Vagina (tissue), 2 donors: ENCODE data around the gene ST6GALNAC3. TPM values are rescaled to one million over a fixed set of nuclear protein-coding genes. Genes with fewer than 3 reads are reported as not detected.

Experiments
- DNase-seq, 2 donors: peaks; one replicate each; pipeline ENCODE4 v3.0.0-alpha.2; 2017; ENCODE audit errors: extremely low spot score in 2 of 2
- H3K27ac ChIP-seq: fragments of 200-600 bp; sonication (generic); one replicate; pipeline ENCODE4 v1.5.1; 2019
- H3K27me3 ChIP-seq: fragments of 200-600 bp; sonication (generic); one replicate; pipeline ENCODE4 v1.5.1; 2019
- H3K36me3 ChIP-seq, 2 donors: fragments of 200-600 bp; sonication (generic); one replicate each; pipeline ENCODE4 v1.5.1; 2017 to 2019
- H3K4me1 ChIP-seq: fragments of 200-600 bp; sonication (generic); one replicate; pipeline ENCODE4 v1.5.1; 2019
- H3K4me3 ChIP-seq, 2 donors: fragments of 200-600 bp; sonication (generic); 1 replicate in 1 of 2; 2 replicates in 1 of 2; pipeline ENCODE4 v1.5.1; 2016 to 2019
- H3K9me3 ChIP-seq: fragments of 200-600 bp; sonication (generic); one replicate; pipeline ENCODE4 v1.5.1; 2019
- POLR2A ChIP-seq, 2 donors: fragments of 450-650 bp; IDR thresholded peaks; one replicate each; pipeline ENCODE4 v1.6.1; 2017; ENCODE audit warnings: antibody characterized with exemption in 2 of 2, mild to moderate bottlenecking in 2 of 2, moderate library complexity in 2 of 2
- POLR2AphosphoS5 ChIP-seq, 2 donors: sonication (generic); formaldehyde crosslinking; IDR thresholded peaks; one replicate each; pipeline ENCODE4 v1.9.0; 2017; ENCODE audit warnings: antibody characterized with exemption in 2 of 2, mild to moderate bottlenecking in 2 of 2, low read depth in 1 of 2; ENCODE audit not compliant: insufficient read depth in 1 of 2
- intact Hi-C: fragments of 100-400 bp; cut with DNase I; formaldehyde crosslinking; loops from one replicate; pipeline ENCODE4 v1.15.1; 2023
- total RNA-seq: library from RNA; depleted of rRNA; stranded (reverse); fragments of >200 nt; gene quantifications from one replicate; pipeline ENCODE4 v1.2.3, GENCODE V29; 2016
- TF ChIP-seq, protein P1 (sequence below), 3 experiments: fragments of 450-650 bp in 2 of 3; fragments of 200-600 bp in 1 of 3; sonication (generic) in 1 of 3; IDR thresholded peaks; one replicate each; pipeline ENCODE4 v1.5.1; 2017 to 2019; ENCODE audit warnings: antibody characterized with exemption in 3 of 3, mild to moderate bottlenecking in 2 of 3, moderate library complexity in 2 of 3

The ST6GALNAC3 gene
- total RNA-seq, 1 donor from 2014 or later: 21.1 TPM

DNA sequence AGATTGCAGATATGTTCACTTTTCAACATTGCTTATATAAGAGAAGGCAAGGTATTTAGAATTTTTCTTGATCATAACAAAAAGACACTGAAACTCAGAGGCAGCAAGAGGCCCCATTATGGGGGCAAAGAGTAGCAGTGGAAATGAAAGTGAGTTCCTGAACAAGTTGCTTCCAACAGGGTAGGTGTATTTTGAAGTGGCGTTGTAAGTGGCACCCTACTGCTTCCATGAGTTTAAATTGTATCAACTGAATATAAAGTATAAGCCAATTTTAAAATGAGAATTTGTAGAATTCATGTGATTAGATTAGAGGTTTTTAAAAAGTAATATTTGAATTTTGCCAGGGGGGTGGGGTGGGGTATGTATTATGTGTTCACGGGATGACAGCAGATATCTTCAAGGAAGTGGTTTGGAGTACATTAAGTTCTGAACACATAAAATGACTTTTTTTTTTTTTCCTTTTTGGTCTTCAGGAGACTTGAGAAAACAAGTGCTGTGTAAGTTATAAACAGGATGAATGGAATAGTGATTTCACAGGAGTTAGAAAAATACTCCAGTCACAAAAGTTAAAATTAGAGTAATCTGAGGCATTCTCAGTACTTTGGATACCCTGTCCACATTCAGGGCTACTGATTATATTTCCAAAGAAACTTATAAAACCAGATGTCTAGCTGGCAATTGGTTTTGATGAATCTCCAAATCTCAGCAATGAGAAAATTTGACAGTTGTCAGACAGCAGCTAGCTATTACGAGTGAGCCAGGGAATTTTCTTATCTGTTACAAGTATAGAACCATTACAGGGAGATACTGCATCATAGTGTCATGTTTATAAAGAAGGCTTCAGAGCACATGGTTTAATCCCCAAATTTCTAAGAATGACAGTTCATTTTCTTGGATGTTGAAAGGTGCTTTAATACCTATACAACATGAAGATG is 182.0 kb downstream of the ST6GALNAC3 start:
- Histone ChIP-seq H3K36me3 (no peaks in the 10 kb centered on the region), H3K4me3 (no peak overlapping the region), H3K4me1 (no peaks in the 10 kb centered on the region), H3K27ac (no peak overlapping the region), H3K9me3 (no peaks in the 10 kb centered on the region), H3K27me3 (no peaks in the 10 kb centered on the region)
- DNase-seq: no peak
- TF ChIP-seq, protein P1, sequence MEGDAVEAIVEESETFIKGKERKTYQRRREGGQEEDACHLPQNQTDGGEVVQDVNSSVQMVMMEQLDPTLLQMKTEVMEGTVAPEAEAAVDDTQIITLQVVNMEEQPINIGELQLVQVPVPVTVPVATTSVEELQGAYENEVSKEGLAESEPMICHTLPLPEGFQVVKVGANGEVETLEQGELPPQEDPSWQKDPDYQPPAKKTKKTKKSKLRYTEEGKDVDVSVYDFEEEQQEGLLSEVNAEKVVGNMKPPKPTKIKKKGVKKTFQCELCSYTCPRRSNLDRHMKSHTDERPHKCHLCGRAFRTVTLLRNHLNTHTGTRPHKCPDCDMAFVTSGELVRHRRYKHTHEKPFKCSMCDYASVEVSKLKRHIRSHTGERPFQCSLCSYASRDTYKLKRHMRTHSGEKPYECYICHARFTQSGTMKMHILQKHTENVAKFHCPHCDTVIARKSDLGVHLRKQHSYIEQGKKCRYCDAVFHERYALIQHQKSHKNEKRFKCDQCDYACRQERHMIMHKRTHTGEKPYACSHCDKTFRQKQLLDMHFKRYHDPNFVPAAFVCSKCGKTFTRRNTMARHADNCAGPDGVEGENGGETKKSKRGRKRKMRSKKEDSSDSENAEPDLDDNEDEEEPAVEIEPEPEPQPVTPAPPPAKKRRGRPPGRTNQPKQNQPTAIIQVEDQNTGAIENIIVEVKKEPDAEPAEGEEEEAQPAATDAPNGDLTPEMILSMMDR (IDR thresholded peaks at IDR 0.05): no peak
- TF ChIP-seq POLR2A (IDR thresholded peaks at IDR 0.05): no peak
- TF ChIP-seq POLR2AphosphoS5 (IDR thresholded peaks at IDR 0.05; ENCODE audit: insufficient read depth in 1 of 2, low read depth in 1 of 2): no peak
- intact Hi-C loops: no loop called here

DNA sequence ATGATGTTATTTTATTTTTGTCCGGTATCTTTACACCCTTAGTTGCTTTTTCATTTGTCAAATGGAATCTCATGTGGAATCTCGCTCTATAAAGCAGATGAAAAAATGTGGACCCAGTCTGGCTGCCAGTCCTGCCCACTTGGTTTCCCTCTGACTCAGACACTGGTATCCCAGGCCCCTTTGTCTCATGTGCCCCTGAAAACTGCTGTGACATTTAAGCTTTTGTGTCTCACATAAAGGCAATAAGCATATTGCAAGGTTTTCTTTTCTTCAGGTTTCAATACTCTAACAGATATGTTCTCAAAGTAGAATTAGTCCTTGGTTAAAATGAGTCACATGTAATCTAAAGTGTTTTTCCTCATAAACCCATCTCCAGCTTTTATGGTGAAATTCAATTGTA is 183.3 kb downstream of the ST6GALNAC3 start:
- no peak overlapping the region for H3K27ac ChIP-seq
- H3K4me3 ChIP-seq: no peak overlapping the region
- intact Hi-C loops: no loop called here

DNA sequence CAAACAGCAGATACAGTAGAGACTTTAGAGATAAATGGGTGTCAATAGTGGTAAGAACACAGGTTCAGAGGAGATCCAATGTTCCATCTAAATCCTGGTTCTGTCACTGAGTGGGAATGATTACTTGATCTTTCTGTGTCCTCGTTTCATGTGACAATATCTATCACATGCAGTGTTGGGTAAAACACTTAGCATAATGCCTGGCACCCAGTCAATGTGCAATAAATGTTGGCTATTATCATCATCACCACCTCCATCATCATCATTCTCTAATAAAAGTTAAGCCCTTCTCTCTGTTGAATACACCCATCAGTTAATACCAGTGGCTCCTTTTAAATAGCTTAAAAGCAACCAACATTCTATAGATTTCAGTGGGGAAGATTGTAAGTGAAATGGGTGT is 184.7 kb downstream of the ST6GALNAC3 start:
- intact Hi-C loops: no loop called here
- H3K9me3 ChIP-seq: no peaks in the 10 kb centered on the region
- no peaks in the 10 kb centered on the region for H3K4me1 ChIP-seq
- H3K27ac ChIP-seq: no peak overlapping the region
- no peaks in the 10 kb centered on the region for H3K36me3 ChIP-seq
- no peaks in the 10 kb centered on the region for H3K27me3 ChIP-seq
- TF ChIP-seq POLR2A (IDR thresholded peaks at IDR 0.05) (no peak), POLR2AphosphoS5 (IDR thresholded peaks at IDR 0.05; ENCODE audit: insufficient read depth in 1 of 2, low read depth in 1 of 2) (no peak)
- TF ChIP-seq, protein P1 (IDR thresholded peaks at IDR 0.05): no peak
- no peak for DNase-seq
- no peak overlapping the region for H3K4me3 ChIP-seq

More for the DNA sequence above, 183.3 kb downstream of the ST6GALNAC3 start:
- Histone ChIP-seq H3K9me3 (no peaks in the 10 kb centered on the region), H3K4me1 (no peaks in the 10 kb centered on the region), H3K36me3 (no peaks in the 10 kb centered on the region), H3K27me3 (no peaks in the 10 kb centered on the region)
- DNase-seq: no peak
- TF ChIP-seq POLR2AphosphoS5 (IDR thresholded peaks at IDR 0.05; ENCODE audit: insufficient read depth in 1 of 2, low read depth in 1 of 2): no peak
- TF ChIP-seq, protein P1 (IDR thresholded peaks at IDR 0.05): no peak
- no peak for TF ChIP-seq POLR2A (IDR thresholded peaks at IDR 0.05)

DNA sequence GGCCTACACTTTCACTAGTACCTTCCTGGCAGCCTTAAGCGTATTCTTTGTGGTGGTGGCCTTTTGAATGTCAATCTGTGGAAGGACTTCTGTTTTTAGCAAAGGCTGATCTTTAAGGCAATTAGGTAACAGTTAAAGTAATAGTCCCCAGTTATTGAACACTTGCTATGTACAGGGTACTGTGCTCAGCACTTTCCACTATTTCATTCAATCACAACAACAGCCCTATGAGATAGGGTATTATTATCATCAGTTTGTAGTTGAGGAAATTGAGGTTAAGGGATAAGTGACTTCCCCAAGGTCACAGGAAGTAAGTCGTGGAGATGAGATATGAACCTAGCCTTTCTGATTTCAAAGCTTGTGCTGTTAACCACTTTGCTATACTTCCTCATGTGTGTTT is 185.7 kb downstream of the ST6GALNAC3 start:
- Histone ChIP-seq H3K27ac (no peak overlapping the region), H3K36me3 (no peaks in the 10 kb centered on the region), H3K27me3 (no peaks in the 10 kb centered on the region), H3K4me1 (no peaks in the 10 kb centered on the region), H3K4me3 (no peak overlapping the region), H3K9me3 (no peaks in the 10 kb centered on the region)
- no peak for DNase-seq
- TF ChIP-seq POLR2A (IDR thresholded peaks at IDR 0.05): no peak
- TF ChIP-seq, protein P1 (IDR thresholded peaks at IDR 0.05): no peak
- no peak for TF ChIP-seq POLR2AphosphoS5 (IDR thresholded peaks at IDR 0.05; ENCODE audit: insufficient read depth in 1 of 2, low read depth in 1 of 2)
- intact Hi-C loops: no loop called here

DNA sequence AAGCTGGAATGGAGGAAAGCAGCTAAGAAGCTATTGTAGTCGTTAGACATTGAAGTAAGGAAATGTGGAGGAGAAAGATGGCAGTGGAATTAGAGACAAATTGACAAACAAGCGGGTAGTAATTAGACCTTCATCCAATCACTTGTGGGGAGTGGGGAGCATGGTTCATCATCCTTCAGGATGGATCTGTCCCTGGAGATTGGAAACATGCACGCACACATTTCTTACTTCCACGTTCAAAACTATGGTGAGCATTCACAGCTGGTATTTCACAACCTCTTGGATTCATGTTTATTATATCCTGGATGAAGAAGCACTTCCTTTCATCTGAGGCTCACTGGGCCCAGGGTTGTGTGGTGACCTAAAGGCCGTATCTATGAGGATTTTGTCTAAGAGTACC is 188.1 kb downstream of the ST6GALNAC3 start:
- no peaks in the 10 kb centered on the region for H3K27me3 ChIP-seq
- H3K4me3 ChIP-seq: no peak overlapping the region
- no peaks in the 10 kb centered on the region for H3K4me1 ChIP-seq
- no peak overlapping the region for H3K27ac ChIP-seq
- no peaks in the 10 kb centered on the region for H3K36me3 ChIP-seq
- H3K9me3 ChIP-seq: no peaks in the 10 kb centered on the region
- no peak for TF ChIP-seq POLR2AphosphoS5 (IDR thresholded peaks at IDR 0.05; ENCODE audit: insufficient read depth in 1 of 2, low read depth in 1 of 2)
- TF ChIP-seq, protein P1 (IDR thresholded peaks at IDR 0.05): no peak
- no peak for TF ChIP-seq POLR2A (IDR thresholded peaks at IDR 0.05)
- intact Hi-C loops: no loop called here
- DNase-seq: no peak
